K562 (cell line): ENCODE data around the gene QPCT. TPM values are rescaled to one million over a fixed set of nuclear protein-coding genes. Genes with fewer than 3 reads are reported as not detected.

ENCODE experiments used
- ATAC-seq: fragments of 200-7000 bp; cut with Tn5 transposase; 3 replicates; pipeline ENCODE4 v1.9.1; 2020; ENCODE audit warnings: moderate library complexity
- BruUV-seq: library from RNA; stranded (reverse); fragments of 400-500 nt; replicated peaks from 2 replicates; lab custom pipeline; 2021; lab: Mats Ljungman, UMichigan
- CTCF ChIA-PET: fragments of 300-600 bp; formaldehyde crosslinking; extraction: SDS; loops from one replicate; lab custom pipeline; 2021; ENCODE audit warnings: low intra/inter-chr PET ratio; lab: Yijun Ruan, JAX
- POLR2A ChIA-PET: fragments of 300-600, 350-650 bp; sonication (Branson Sonifier 250); formaldehyde crosslinking; extraction: SDS; loops from one replicate; lab custom pipeline; 2021; ENCODE audit warnings: antibody characterized with exemption, inconsistent platforms; lab: Yijun Ruan, JAX
- DNase-seq, 4 experiments: peaks; one replicate each; pipeline versions ENCODE4 v3.0.0 to v3.0.0-alpha.2; 2011 to 2018; ENCODE audit warnings: low spot score in 3 of 4, mixed read lengths in 3 of 4; ENCODE audit errors: extremely low read depth in 1 of 4
- FAIRE-seq: peaks from 2 replicates; lab custom pipeline; 2011; peaks lifted over from hg19 to GRCh38; lab: Jason Lieb, UNC
- H2AFZ ChIP-seq: 2 replicates; pipeline ENCODE4 v1.6.0; 2011; ENCODE audit warnings: low read depth, low read length, control low read depth, inconsistent platforms
- H3K27ac ChIP-seq: fragments of 200-600 bp; 3 replicates; pipeline ENCODE4 v1.8.0; 2011; ENCODE audit warnings: low read depth, mild to moderate bottlenecking, control low read depth, inconsistent platforms, low read length, moderate library complexity, mixed read lengths; ENCODE audit errors: extremely low read depth
- H3K27me3 ChIP-seq, 2 experiments: fragments of 300-600 bp in 1 of 2; 2 replicates in 1 of 2; 3 replicates in 1 of 2; pipeline versions ENCODE4 v1.6.0 to v1.8.0; 2011; ENCODE audit warnings: inconsistent platforms in 2 of 2, low read length in 2 of 2, mild to moderate bottlenecking in 1 of 2, mixed read lengths in 1 of 2, moderate library complexity in 1 of 2; ENCODE audit not compliant: control insufficient read depth in 2 of 2, insufficient read depth in 2 of 2
- H3K36me3 ChIP-seq: fragments of 300-600 bp; 3 replicates; pipeline ENCODE4 v1.8.0; 2011; ENCODE audit warnings: mild to moderate bottlenecking, low read length, inconsistent platforms; ENCODE audit not compliant: control insufficient read depth, insufficient read depth
- H3K4me1 ChIP-seq, 2 experiments: fragments of 200-600 bp in 1 of 2; replicated peaks in 1 of 2; 2 replicates in 1 of 2; 3 replicates in 1 of 2; pipeline versions ENCODE4 v1.5.1 to v1.8.0; 2011; ENCODE audit warnings: inconsistent platforms in 2 of 2, low read length in 2 of 2, mild to moderate bottlenecking in 1 of 2, mixed read lengths in 1 of 2, moderate library complexity in 1 of 2; ENCODE audit not compliant: control insufficient read depth in 2 of 2, insufficient read depth in 2 of 2
- H3K4me2 ChIP-seq: 2 replicates; pipeline ENCODE4 v1.6.1; 2011; ENCODE audit warnings: low read length, control low read depth, inconsistent platforms, mixed read lengths; ENCODE audit not compliant: insufficient read depth
- H3K4me3 ChIP-seq: fragments of 200-600 bp; sonication (generic), shearing (Covaris generic); 2 replicates; pipeline ENCODE4 v1.5.1; 2016; ENCODE audit warnings: control low read depth, inconsistent platforms
- H3K79me2 ChIP-seq: fragments of 200-600 bp; 3 replicates; pipeline ENCODE4 v1.8.0; 2011; ENCODE audit warnings: low read length, inconsistent platforms; ENCODE audit not compliant: control insufficient read depth, insufficient read depth
- H3K9ac ChIP-seq, 2 experiments: 2 replicates each; pipeline versions ENCODE4 v1.6.0 to v1.6.1; 2011; ENCODE audit warnings: low read depth in 2 of 2, low read length in 2 of 2, control low read depth in 1 of 2, inconsistent platforms in 1 of 2, mild to moderate bottlenecking in 1 of 2, mixed read lengths in 1 of 2; ENCODE audit not compliant: insufficient read depth in 1 of 2
- H3K9me1 ChIP-seq: one replicate; pipeline ENCODE4 v1.6.0; 2011; ENCODE audit warnings: inconsistent platforms, mild to moderate bottlenecking, low read length, moderate library complexity; ENCODE audit not compliant: control insufficient read depth, insufficient read depth
- H3K9me3 ChIP-seq: replicated peaks from 2 replicates; pipeline ENCODE4 v1.5.1; 2011; ENCODE audit warnings: low read depth, low read length, inconsistent platforms; ENCODE audit not compliant: control insufficient read depth, insufficient read depth
- H4K20me1 ChIP-seq: replicated peaks from 2 replicates; pipeline ENCODE4 v1.6.1; 2011; ENCODE audit warnings: low read length, inconsistent platforms, mixed read lengths; ENCODE audit not compliant: control insufficient read depth, insufficient read depth
- ADNP ChIP-seq: fragments of 200-800 bp; sonication (Bioruptor generic); IDR thresholded peaks from 2 replicates; pipeline ENCODE4 v1.6.1; 2016; ENCODE audit warnings: missing genetic modification characterization, missing compliant biosample characterization
- VEZF1 ChIP-seq: fragments of 200-800 bp; sonication (Bioruptor generic); IDR thresholded peaks from 2 replicates; pipeline ENCODE4 v1.6.1; 2017; ENCODE audit warnings: missing genetic modification characterization, missing compliant biosample characterization
- ZFP91 ChIP-seq: sonication (generic); formaldehyde crosslinking; IDR thresholded peaks from 2 replicates; pipeline ENCODE4 v1.8.0; 2022; ENCODE audit warnings: mild to moderate bottlenecking, missing genetic modification reagents
- ZFX ChIP-seq: sonication (generic); formaldehyde crosslinking; IDR thresholded peaks from 2 replicates; pipeline ENCODE4 v1.8.0; 2022; ENCODE audit warnings: mild to moderate bottlenecking, missing genetic modification reagents, moderate library complexity
- ZNF408 ChIP-seq: fragments of 250-450 bp; sonication (Bioruptor Pico); IDR thresholded peaks from 2 replicates; pipeline ENCODE4 v1.4.0; 2020; ENCODE audit warnings: low read depth, mild to moderate bottlenecking, moderate library complexity
- WGBS: fragments of 100-300 bp; shearing (Covaris generic); methylation state at CpG from one replicate; pipeline ENCODE4 v1.1.6; 2016; ENCODE audit warnings: low coverage, mixed read lengths; ENCODE audit not compliant: insufficient coverage; ENCODE audit errors: missing lambda C conversion rate; 5-methylcytosine and 5-hydroxymethylcytosine counted together
- in situ Hi-C: fragments of 300-500 bp; cut with MboI; formaldehyde crosslinking; loops from 4 replicates; pipeline ENCODE4 v1.15.0; 2018; ENCODE audit warnings: inconsistent platforms, mixed read lengths
- intact Hi-C: fragments of 100-400 bp; cut with micrococcal nuclease; formaldehyde crosslinking; loops from 2 replicates; pipeline ENCODE4 v1.14.2; 2022
- polyA plus RNA-seq, 8 experiments: library from polyadenylated mRNA; depleted of rRNA in 4 of 8; stranded (reverse) in 5 of 8; unstranded in 3 of 8; fragments of >200 nt; fragmentation: Nextera tagmentation in 2 of 8; fragmentation: Illumina TruSeq in 1 of 8; extraction: Ambion mirVana in 2 of 8; extraction: Trizol in 1 of 8; gene quantifications; 2 replicates each; pipeline versions ENCODE4 v1.2.1 to v1.2.3, GENCODE V29; 2011 to 2014; ENCODE audit warnings: inconsistent platforms in 1 of 8, missing spikeins in 1 of 8
- total RNA-seq, 7 experiments: library from RNA; depleted of rRNA in 6 of 7; stranded (reverse); fragments of >200 nt in 6 of 7; fragmentation: Illumina TruSeq in 2 of 7; extraction: Trizol in 2 of 7; gene quantifications; 2 replicates each; pipeline versions ENCODE4 v1.2.1 to v1.2.3, GENCODE V29; 2011 to 2021; ENCODE audit warnings: low replicate concordance in 1 of 7

Gene QPCT
- total and polyA plus RNA-seq, 9 of the 15 experiments (the other 6 are each of a cell fraction or from before 2014, with no cell fraction given), result 0.07 TPM; not detected in 8

GRCh38 chr2:37307500-37307899, 36.9 kb upstream of the QPCT start:
- Histone ChIP-seq H3K4me3 (no peak overlapping the region), H4K20me1 (no peaks in the 10 kb centered on the region), H2AFZ (no peak overlapping the region), H3K4me1 (no peaks in the 10 kb centered on the region; a peak in 1 of 5 replicates), H3K27me3 (no peaks in the 10 kb centered on the region), H3K9ac (no peak overlapping the region), H3K9me1 (no peaks in the 10 kb centered on the region), H3K9me3 (no peaks in the 10 kb centered on the region), H3K79me2 (peaks cover 15% of the 10 kb centered on the region; the same call in 1 of the 3 replicates), H3K36me3 (no peaks in the 10 kb centered on the region), H3K4me2 (no peak overlapping the region), H3K27ac (no peak overlapping the region)
- FAIRE-seq (no peak), DNase-seq (no peak), ATAC-seq (no peak)
- ChIA-PET CTCF (interaction anchor here (0.5 kb wide), 1 partner anchor 150 kb away, joined by 4 read pairs; no protein-coding TSS in a partner anchor), POLR2A (interaction anchor here (0.6 to 1.6 kb wide), 4 partner anchors 10 to 428 kb away, joined by 3 to 5 read pairs (median 4); no protein-coding TSS in a partner anchor)
- in situ Hi-C loops, result no loop called here
- no TSS peak for BruUV-seq
- intact Hi-C loops, result no loop called here
- no peak for TF ChIP-seq ZNF408
- TF ChIP-seq ZFX (CRISPR knock-in tag), result no peak
- TF ChIP-seq ZFP91 (CRISPR knock-in tag), result no peak
- TF ChIP-seq ADNP (tag), result no peak
- TF ChIP-seq VEZF1 (CRISPR knock-in tag), result no peak
- WGBS, result 87% methylated on average over 2 of the region's 2 CpGs
